Tibial nerve (tissue), 4 donors: ENCODE measurements around the gene PGAP3. TPM values are rescaled to one million over a fixed set of nuclear protein-coding genes. Genes with fewer than 3 reads are reported as not detected.
A peak's percentile ranks its signal among the peaks of the same experiment; 100 is the strongest.

Source experiments
- DNase-seq, 2 donors: peaks; one replicate each; pipeline ENCODE4 v3.0.0-alpha.2; 2019; ENCODE audit warnings: low spot score in 2 of 2
- H3K27ac ChIP-seq, 4 donors: fragments of 200-600 bp; sonication (generic) in 3 of 4; one replicate each; pipeline ENCODE4 v1.5.1; 2017 to 2019; ENCODE audit warnings: mild to moderate bottlenecking in 1 of 4
- H3K27me3 ChIP-seq, 2 donors: fragments of 200-600 bp; sonication (generic) in 1 of 2; one replicate each; pipeline versions ENCODE4 v1.5.1 to v1.6.0; 2017 to 2019
- H3K36me3 ChIP-seq, 3 donors: fragments of 200-600 bp; sonication (generic); one replicate each; pipeline ENCODE4 v1.5.1; 2018 to 2019
- H3K4me1 ChIP-seq, 4 donors: fragments of 200-600 bp; sonication (generic) in 3 of 4; one replicate each; pipeline ENCODE4 v1.5.1; 2017 to 2019
- H3K4me3 ChIP-seq, 4 donors: fragments of 200-600 bp; sonication (generic) in 3 of 4; one replicate each; pipeline ENCODE4 v1.5.1; 2017 to 2019; ENCODE audit warnings: mild to moderate bottlenecking in 1 of 4, moderate library complexity in 1 of 4
- H3K9me3 ChIP-seq, 4 donors: fragments of 200-600 bp; sonication (generic) in 3 of 4; one replicate each; pipeline ENCODE4 v1.5.1; 2017 to 2019
- CTCF ChIP-seq, 5 experiments: fragments of 200-600 bp in 3 of 5; fragments of 450-650 bp in 2 of 5; sonication (generic) in 3 of 5; IDR thresholded peaks; one replicate each; pipeline ENCODE4 v1.5.1; 2016 to 2019; ENCODE audit warnings: antibody characterized with exemption in 5 of 5, mild to moderate bottlenecking in 3 of 5, moderate library complexity in 2 of 5
- EP300 ChIP-seq, 2 donors: sonication (generic); formaldehyde crosslinking; IDR thresholded peaks; one replicate each; pipeline ENCODE4 v1.6.1; 2017; ENCODE audit warnings: antibody characterized with exemption in 2 of 2, mild to moderate bottlenecking in 1 of 2
- POLR2A ChIP-seq, 2 donors: fragments of 450-650 bp; IDR thresholded peaks; one replicate each; pipeline ENCODE4 v1.6.1; 2017; ENCODE audit warnings: antibody characterized with exemption in 2 of 2, mild to moderate bottlenecking in 2 of 2, moderate library complexity in 2 of 2
- WGBS, 2 donors: methylation state at CpG; one replicate each; pipeline ENCODE4 v1.1.5; 2018; 5-methylcytosine and 5-hydroxymethylcytosine counted together
- total RNA-seq, 4 donors: library from RNA; depleted of rRNA; stranded (reverse); fragments of >200 nt; gene quantifications; one replicate each; pipeline ENCODE4 v1.1.0, GENCODE V29; 2016

Gene PGAP3
- total RNA-seq, 4 donors from 2014 or later: 10.9 to 16.5 (median 15.1) TPM

DNA sequence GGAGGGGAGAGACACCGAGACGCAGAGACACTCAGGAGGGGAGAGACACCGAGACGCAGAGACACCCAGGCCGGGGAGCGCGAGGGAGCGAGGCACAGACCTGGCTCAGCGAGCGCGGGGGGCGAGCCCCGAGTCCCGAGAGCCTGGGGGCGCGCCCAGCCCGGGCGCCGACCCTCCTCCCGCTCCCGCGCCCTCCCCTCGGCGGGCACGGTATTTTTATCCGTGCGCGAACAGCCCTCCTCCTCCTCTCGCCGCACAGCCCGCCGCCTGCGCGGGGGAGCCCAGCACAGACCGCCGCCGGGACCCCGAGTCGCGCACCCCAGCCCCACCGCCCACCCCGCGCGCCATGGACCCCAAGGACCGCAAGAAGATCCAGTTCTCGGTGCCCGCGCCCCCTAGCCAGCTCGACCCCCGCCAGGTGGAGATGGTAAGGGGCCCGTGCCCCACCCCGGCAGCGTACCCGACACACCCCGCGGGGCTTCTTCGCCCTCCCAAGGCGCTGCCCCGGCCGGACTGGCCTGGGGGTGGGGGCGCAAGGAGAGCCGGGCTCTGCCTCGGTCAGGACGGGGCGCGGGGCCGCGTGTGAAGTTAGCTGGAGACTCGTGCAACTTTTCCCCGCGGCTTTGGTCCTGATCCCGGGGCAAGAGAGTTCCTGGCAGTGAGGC lies 60.7 kb downstream of the PGAP3 start:
- Histone ChIP-seq H3K4me3 (peak overlapping the region; percentile 24 to 50 (median 40)), H3K9me3 (no peaks in the 10 kb centered on the region), H3K36me3 (no peaks in the 10 kb centered on the region), H3K4me1 (peaks cover 0 to 52% (median 25%) of the 10 kb centered on the region in 4 donors), H3K27me3 (peaks cover 7 to 59% of the 10 kb centered on the region in 2 donors), H3K27ac (peak overlapping the region; percentile 4 to 90 (median 56))
- no peak for DNase-seq
- WGBS, 2 donors: 0 to 2% methylated on average over 13 to 22 of the region's 72 CpGs
- TF ChIP-seq CTCF (IDR thresholded peaks at IDR 0.05) (no peak), POLR2A (IDR thresholded peaks at IDR 0.05) (no peak), EP300 (IDR thresholded peaks at IDR 0.05) (no peak)

DNA sequence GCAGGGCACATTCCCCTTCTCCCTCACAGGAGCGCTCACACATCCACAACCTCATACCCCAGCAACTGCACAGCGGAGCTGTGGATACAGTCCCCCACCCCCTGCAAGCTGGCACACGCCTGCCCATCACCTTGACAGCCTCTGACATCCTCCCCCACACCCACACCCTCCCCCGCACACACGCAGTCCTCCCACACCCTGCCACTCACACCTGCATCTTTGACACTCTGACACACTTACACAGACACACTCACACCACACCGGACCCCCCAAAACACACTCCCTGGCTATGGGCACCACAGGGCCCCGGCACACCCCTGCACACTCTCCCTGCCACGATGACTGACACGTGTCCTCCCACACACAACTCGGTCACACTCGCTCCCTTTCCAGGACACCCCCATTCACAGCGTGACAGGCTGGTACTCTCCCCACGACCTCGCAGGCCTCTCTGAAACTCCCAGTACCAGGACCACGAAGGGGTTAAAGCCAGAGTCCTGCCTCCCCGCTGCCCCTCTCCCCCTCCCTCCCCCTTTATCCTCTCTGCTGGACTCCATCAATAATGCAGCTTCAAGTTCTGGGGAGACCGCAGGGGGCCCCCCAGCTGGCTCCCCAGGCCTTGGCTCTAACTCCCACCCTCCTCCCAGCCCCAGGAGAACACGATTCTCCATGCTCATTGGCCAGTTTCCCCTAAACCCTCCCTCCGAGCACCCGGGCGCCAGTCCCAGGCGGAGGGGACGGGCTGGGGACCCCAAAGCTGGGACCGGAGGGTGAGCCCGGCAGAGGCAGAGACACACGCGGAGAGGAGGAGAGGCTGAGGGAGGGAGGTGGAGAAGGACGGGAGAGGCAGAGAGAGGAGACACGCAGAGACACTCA lies 61.4 kb downstream of the PGAP3 start, which contains the start of gene PPP1R1B:
PPP1R1B (plus strand) TSS at position 782 of the 876 bp plus-strand sequence. CDS start 441 bp downstream, outside the sequence.
- peak within 1 kb of the TSS; percentile 24 to 50 (median 40) for H3K4me3 ChIP-seq
- H3K36me3 ChIP-seq: no peaks in the 10 kb centered on the region
- peaks cover 7 to 56% of the 10 kb centered on the region in 2 donors for H3K27me3 ChIP-seq
- TF ChIP-seq EP300 (IDR thresholded peaks at IDR 0.05) (no peak), POLR2A (IDR thresholded peaks at IDR 0.05) (no peak), CTCF (IDR thresholded peaks at IDR 0.05) (no peak)
- peaks cover 0 to 52% (median 23%) of the 10 kb centered on the region in 4 donors for H3K4me1 ChIP-seq
- no peak for DNase-seq
- H3K27ac ChIP-seq: peak within 1 kb of the TSS; percentile 4 to 90 (median 56)
- 14 to 16% methylated on average over 28 to 29 of the region's 29 CpGs for WGBS, 2 donors
- H3K9me3 ChIP-seq: no peaks in the 10 kb centered on the region

GRCh38 chr17:39625198-39625785 lies 62.6 kb downstream of the PGAP3 start:
- Histone ChIP-seq H3K27ac (peak overlapping the region in 1 of 4 donors; percentile 62), H3K36me3 (no peaks in the 10 kb centered on the region), H3K9me3 (no peaks in the 10 kb centered on the region), H3K4me1 (peaks cover 0 to 52% (median 23%) of the 10 kb centered on the region in 4 donors), H3K27me3 (peaks cover 7 to 52% of the 10 kb centered on the region in 2 donors), H3K4me3 (no peak overlapping the region)
- TF ChIP-seq EP300 (IDR thresholded peaks at IDR 0.05) (no peak), CTCF (IDR thresholded peaks at IDR 0.05) (no peak), POLR2A (IDR thresholded peaks at IDR 0.05) (no peak)
- no peak for DNase-seq
- WGBS, 2 donors: 45 to 47% methylated on average over 4 to 5 of the region's 5 CpGs

DNA sequence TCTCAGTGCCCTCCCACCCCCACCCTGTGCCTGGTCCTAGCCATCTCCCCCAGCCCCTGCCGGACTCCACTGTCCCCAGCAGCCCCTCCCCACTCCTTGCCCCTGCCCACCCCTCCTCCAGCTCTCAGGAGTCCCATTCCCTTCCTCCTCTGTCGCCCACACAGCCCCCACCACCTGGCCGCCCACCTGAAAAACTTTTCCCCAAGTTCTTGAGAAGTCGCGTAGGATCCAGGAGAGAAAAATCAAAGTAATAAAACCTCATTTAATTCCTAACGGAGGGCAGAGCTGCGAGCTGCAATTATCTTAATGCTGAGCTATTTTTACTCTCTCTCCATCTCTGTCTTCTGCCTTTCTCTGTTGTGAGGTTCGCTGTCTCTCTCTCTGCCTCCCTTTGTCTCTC lies 63.5 kb downstream of the PGAP3 start:
- TF ChIP-seq CTCF (IDR thresholded peaks at IDR 0.05) (no peak), EP300 (IDR thresholded peaks at IDR 0.05) (no peak), POLR2A (IDR thresholded peaks at IDR 0.05) (no peak)
- Histone ChIP-seq H3K36me3 (no peaks in the 10 kb centered on the region), H3K9me3 (no peaks in the 10 kb centered on the region), H3K27ac (no peak overlapping the region), H3K27me3 (peaks cover 7 to 48% of the 10 kb centered on the region in 2 donors), H3K4me3 (no peak overlapping the region), H3K4me1 (peaks cover 0 to 52% (median 23%) of the 10 kb centered on the region in 4 donors)
- no peak for DNase-seq
- 65 to 70% methylated on average over 8 of the region's 8 CpGs for WGBS, 2 donors
